H1 (cell line): ENCODE data around the gene FHL1. TPM values are rescaled to one million over a fixed set of nuclear protein-coding genes. Genes with fewer than 3 reads are reported as not detected.

Experiments
- CTCF ChIA-PET: fragments of 300-600 bp; sonication (Branson Sonifier 250); formaldehyde crosslinking; loops from one replicate; lab custom pipeline; 2021; ENCODE audit not compliant: partially characterized antibody; lab: Charles Lee
- POLR2A ChIA-PET: fragments of 300-600 bp; sonication (Branson Sonifier 250); formaldehyde crosslinking; loops from one replicate; lab custom pipeline; 2021; ENCODE audit warnings: inconsistent platforms; ENCODE audit not compliant: partially characterized antibody; lab: Charles Lee
- DNase-seq, 2 experiments: peaks; one replicate each; pipeline versions ENCODE4 v3.0.0 to v3.0.0-alpha.2; 2010 to 2022; ENCODE audit warnings: low spot score in 2 of 2, low read depth in 1 of 2, mixed read lengths in 1 of 2
- FAIRE-seq: peaks from 2 replicates; lab custom pipeline; 2011; peaks lifted over from hg19 to GRCh38; lab: Jason Lieb, UNC
- H2AFZ ChIP-seq: 2 replicates; pipeline ENCODE4 v1.8.1; 2012; ENCODE audit warnings: low read length, inconsistent platforms
- H2AK5ac ChIP-seq: 2 replicates; pipeline ENCODE4 v1.6.1; 2013; ENCODE audit warnings: low read depth, low read length
- H2BK120ac ChIP-seq: replicated peaks from 2 replicates; pipeline ENCODE3; 2013; ENCODE audit warnings: low read depth, low read length, inconsistent platforms
- H2BK12ac ChIP-seq: 2 replicates; pipeline ENCODE4 v1.6.1; 2013; ENCODE audit warnings: low read depth, low read length
- H2BK15ac ChIP-seq: 2 replicates; pipeline ENCODE4 v1.6.1; 2013; ENCODE audit warnings: low read length
- H2BK20ac ChIP-seq: 2 replicates; pipeline ENCODE4 v1.6.1; 2013; ENCODE audit warnings: low read length
- H2BK5ac ChIP-seq: 2 replicates; pipeline ENCODE4 v1.6.1; 2013; ENCODE audit warnings: low read depth, low read length
- H3K14ac ChIP-seq: 2 replicates; pipeline ENCODE4 v1.6.1; 2013; ENCODE audit warnings: inconsistent platforms; ENCODE audit not compliant: insufficient read length
- H3K18ac ChIP-seq: 2 replicates; pipeline ENCODE4 v1.6.1; 2013; ENCODE audit warnings: low read length; ENCODE audit errors: extremely low read depth
- H3K23ac ChIP-seq: 2 replicates; pipeline ENCODE4 v1.6.1; 2013; ENCODE audit warnings: inconsistent platforms; ENCODE audit not compliant: insufficient read length
- H3K23me2 ChIP-seq: 2 replicates; pipeline ENCODE4 v1.6.1; 2013; ENCODE audit warnings: low read depth, low read length
- H3K27ac ChIP-seq: 2 replicates; pipeline ENCODE4 v1.6.1; 2011; ENCODE audit warnings: low read depth, low read length, inconsistent platforms
- H3K27me3 ChIP-seq, 4 experiments: replicated peaks in 1 of 4; 1 replicate in 1 of 4; 2 replicates in 3 of 4; pipeline versions ENCODE4 v1.6.1 to v1.8.1; 2011 to 2013; ENCODE audit warnings: low read length in 3 of 4, mild to moderate bottlenecking in 3 of 4, inconsistent platforms in 2 of 4, mixed read lengths in 2 of 4, moderate library complexity in 1 of 4; ENCODE audit not compliant: control insufficient read depth in 3 of 4, insufficient read depth in 3 of 4; ENCODE audit errors: extremely low read depth in 1 of 4
- H3K36me3 ChIP-seq, 4 experiments: 2 replicates each; pipeline versions ENCODE4 v1.6.1 to v1.8.1; 2011 to 2013; ENCODE audit warnings: mild to moderate bottlenecking in 4 of 4, low read length in 3 of 4, moderate library complexity in 2 of 4, control low read depth in 1 of 4, inconsistent platforms in 1 of 4; ENCODE audit not compliant: insufficient read depth in 4 of 4, control insufficient read depth in 2 of 4
- H3K4ac ChIP-seq: replicated peaks from 2 replicates; pipeline ENCODE3; 2013; ENCODE audit warnings: low read length, low read depth, mixed read lengths, inconsistent platforms; ENCODE audit not compliant: insufficient read length
- H3K4me1 ChIP-seq, 4 experiments: replicated peaks in 1 of 4; 1 replicate in 1 of 4; 2 replicates in 3 of 4; pipeline versions ENCODE4 v1.6.1 to v1.8.1; 2011 to 2013; ENCODE audit warnings: low read length in 3 of 4, inconsistent platforms in 2 of 4, mixed read lengths in 1 of 4; ENCODE audit not compliant: insufficient read depth in 4 of 4, control insufficient read depth in 3 of 4
- H3K4me2 ChIP-seq, 2 experiments: 2 replicates each; pipeline versions ENCODE4 v1.6.1 to v1.8.1; 2011 to 2013; ENCODE audit warnings: low read depth in 2 of 2, low read length in 2 of 2, control low read depth in 1 of 2, inconsistent platforms in 1 of 2, mild to moderate bottlenecking in 1 of 2; ENCODE audit not compliant: insufficient read depth in 1 of 2
- H3K4me3 ChIP-seq, 4 experiments: fragments of 200-600, 300-600 bp in 1 of 4; sonication (generic), shearing (Covaris generic), sonication (Bioruptor Twin) in 1 of 4; 2 replicates each; pipeline versions ENCODE4 v1.5.1 to v1.8.1; 2011 to 2016; ENCODE audit warnings: low read length in 4 of 4, low read depth in 3 of 4, control low read depth in 2 of 4, inconsistent platforms in 2 of 4, mild to moderate bottlenecking in 2 of 4, mixed read lengths in 1 of 4, moderate library complexity in 1 of 4; ENCODE audit not compliant: insufficient read depth in 2 of 4; ENCODE audit errors: extremely low read depth in 1 of 4
- H3K56ac ChIP-seq: replicated peaks from 2 replicates; pipeline ENCODE3; 2013; ENCODE audit warnings: low read depth, mild to moderate bottlenecking, mixed read lengths, low read length, inconsistent platforms; ENCODE audit not compliant: insufficient read length
- H3K79me1 ChIP-seq: 2 replicates; pipeline ENCODE4 v1.6.1; 2013; ENCODE audit warnings: low read depth, low read length, control low read depth
- H3K79me2 ChIP-seq, 2 experiments: 2 replicates each; pipeline versions ENCODE4 v1.6.1 to v1.8.1; 2012 to 2013; ENCODE audit warnings: low read length in 2 of 2, mild to moderate bottlenecking in 2 of 2, inconsistent platforms in 1 of 2; ENCODE audit not compliant: insufficient read depth in 2 of 2, control insufficient read depth in 1 of 2
- H3K9ac ChIP-seq, 4 experiments: replicated peaks in 1 of 4; 1 replicate in 1 of 4; 2 replicates in 3 of 4; pipeline versions ENCODE4 v1.6.1 to v1.8.1; 2011 to 2013; ENCODE audit warnings: low read depth in 3 of 4, low read length in 3 of 4, control low read depth in 2 of 4, mild to moderate bottlenecking in 2 of 4, moderate library complexity in 2 of 4, inconsistent platforms in 1 of 4; ENCODE audit errors: extremely low read depth in 1 of 4
- H3K9me3 ChIP-seq, 2 experiments: 2 replicates each; pipeline versions ENCODE4 v1.6.1 to v1.8.1; 2012 to 2013; ENCODE audit warnings: mild to moderate bottlenecking in 2 of 2, moderate library complexity in 2 of 2, control low read depth in 1 of 2, inconsistent platforms in 1 of 2, low read depth in 1 of 2, low read length in 1 of 2, mixed read lengths in 1 of 2; ENCODE audit not compliant: insufficient read depth in 2 of 2
- H4K20me1 ChIP-seq, 2 experiments: replicated peaks in 1 of 2; 2 replicates each; pipeline versions ENCODE3 to v1.8.1; 2011 to 2013; ENCODE audit warnings: inconsistent platforms in 2 of 2, low read length in 2 of 2, mild to moderate bottlenecking in 1 of 2; ENCODE audit not compliant: insufficient read depth in 2 of 2, control insufficient read depth in 1 of 2
- H4K5ac ChIP-seq: 2 replicates; pipeline ENCODE4 v1.6.1; 2013; ENCODE audit warnings: low read length, low read depth, mixed read lengths, inconsistent platforms; ENCODE audit not compliant: insufficient read length
- H4K8ac ChIP-seq: 2 replicates; pipeline ENCODE4 v1.8.0; 2013; ENCODE audit warnings: mild to moderate bottlenecking, moderate library complexity, low read length, inconsistent platforms; ENCODE audit not compliant: insufficient read depth; ENCODE audit errors: extremely low read depth
- H4K91ac ChIP-seq: replicated peaks from 2 replicates; pipeline ENCODE3; 2013; ENCODE audit warnings: low read length, mixed read lengths, inconsistent platforms; ENCODE audit not compliant: insufficient read length
- CEBPB ChIP-seq: IDR thresholded peaks from 2 replicates; pipeline ENCODE4 v1.6.1; 2012; ENCODE audit warnings: low read depth, low read length
- E2F6 ChIP-seq: IDR thresholded peaks from 2 replicates; pipeline ENCODE4 v1.6.1; 2012; ENCODE audit warnings: inconsistent platforms
- JUND ChIP-seq: IDR thresholded peaks from 2 replicates; pipeline ENCODE4 v1.6.1; 2011; ENCODE audit warnings: mild to moderate bottlenecking, improper control_type of control experiment, low read length
- SAP30 ChIP-seq: fragments of 300-600 bp; sonication (generic); IDR thresholded peaks from 2 replicates; pipeline ENCODE4 v1.7.1; 2012; ENCODE audit warnings: low read length, moderate library complexity, mild to moderate bottlenecking, inconsistent platforms; ENCODE audit not compliant: insufficient read depth, insufficient replicate concordance
- TEAD4 ChIP-seq: IDR thresholded peaks from 2 replicates; pipeline ENCODE4 v1.6.1; 2012; ENCODE audit warnings: low read depth, low read length, inconsistent platforms, mixed read lengths
- WGBS, 2 experiments: shearing (Covaris generic) in 1 of 2; methylation state at CpG; one replicate each; pipeline versions ENCODE4 v1.1.6 to v1.1.7; 2013 to 2015; ENCODE audit warnings: low lambda C conversion rate in 2 of 2, mixed read lengths in 2 of 2, inconsistent platforms in 1 of 2, low coverage in 1 of 2, missing lambda C conversion rate in 1 of 2; ENCODE audit not compliant: insufficient replicate concordance in 2 of 2, insufficient coverage in 1 of 2, insufficient read length in 1 of 2; ENCODE audit errors: extremely low coverage in 1 of 2, missing lambda C conversion rate in 1 of 2; 5-methylcytosine and 5-hydroxymethylcytosine counted together
- polyA plus RNA-seq, 7 experiments: library from polyadenylated mRNA; depleted of rRNA in 3 of 7; stranded (reverse) in 5 of 7; unstranded in 2 of 7; fragments of >200 nt in 5 of 7; fragments of 200-250 nt in 2 of 7; gene quantifications; 1 replicate in 5 of 7; 2 replicates in 1 of 7; 4 replicates in 1 of 7; pipeline versions ENCODE4 v1.2.1 to v1.2.3, GENCODE V29; 2011 to 2013; ENCODE audit warnings: missing spikeins in 2 of 7, mixed read lengths in 2 of 7
- total RNA-seq: library from RNA; stranded (reverse); fragmentation: NEBNext Ultra II Directional; extraction: Animal tissue kit (Norgen Biotek cat#: 25700); gene quantifications from 2 replicates; pipeline ENCODE4 v1.2.1, GENCODE V29; 2021

The FHL1 gene
- total and polyA plus RNA-seq, 2 of the 8 experiments (the other 6 are each of a cell fraction or from before 2014, with no cell fraction given): 45.0 to 56.5 TPM

DNA sequence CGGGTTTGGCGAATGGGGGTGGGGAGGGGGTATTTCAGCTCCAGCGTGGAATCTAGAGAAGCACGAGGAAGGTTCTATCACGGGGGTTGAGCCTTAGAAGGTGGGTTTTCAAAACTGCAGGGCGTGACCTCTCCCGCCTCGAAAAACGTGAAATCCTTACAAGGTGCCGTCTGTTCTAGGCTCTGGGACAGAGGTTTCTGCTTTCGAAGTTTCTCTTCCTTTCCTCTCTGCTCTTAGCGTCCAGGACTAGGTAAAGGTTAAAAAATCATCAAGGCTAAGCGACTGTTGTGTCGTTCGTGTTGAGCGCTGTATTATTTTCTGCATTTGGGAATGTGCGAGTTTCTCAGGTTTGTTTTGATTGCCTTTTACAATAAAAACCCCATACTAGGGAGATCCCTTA lies 1.1 kb downstream of the FHL1 start:
- H3K36me3 ChIP-seq: no peaks in the 10 kb centered on the region
- no peaks in the 10 kb centered on the region for H4K20me1 ChIP-seq
- CTCF ChIA-PET: no interaction called here
- no peaks in the 10 kb centered on the region for H3K9me3 ChIP-seq
- no peak overlapping the region for H4K91ac ChIP-seq
- H3K18ac ChIP-seq: no peak overlapping the region
- no peak overlapping the region for H4K8ac ChIP-seq
- peaks cover 0 to 36% of the 10 kb centered on the region in 2 experiments; a peak in 2 of 4 replicates for H3K79me2 ChIP-seq
- FAIRE-seq (peak; percentile 13), DNase-seq (no peak)
- peaks cover 0 to 2% (median 0%) of the 10 kb centered on the region in 4 experiments; a peak in 1 of 7 replicates for H3K4me1 ChIP-seq
- no peak overlapping the region for H3K4ac ChIP-seq
- WGBS, 2 experiments: 14% methylated on average over 6 of the region's 17 CpGs; no CpG with 5 or more reads in 1 of the 2 experiments
- no peak for TF ChIP-seq SAP30
- TF ChIP-seq E2F6: no peak
- no peak for TF ChIP-seq JUND
- no peak for TF ChIP-seq TEAD4
- no peak for TF ChIP-seq CEBPB
- TF ChIP-seq, all 59 proteins: peak for 0
- POLR2A ChIA-PET: no interaction called here
- Histone ChIP-seq H2BK15ac (no peak overlapping the region), H3K27ac (no peak overlapping the region), H3K4me2 (peak overlapping the region; percentile 62 to 67), H2BK120ac (no peak overlapping the region), H2BK12ac (no peak overlapping the region), H2AK5ac (no peak overlapping the region), H2AFZ (no peak overlapping the region), H3K9ac (no peak overlapping the region; a peak in 1 of 7 replicates), H3K14ac (no peak overlapping the region), H3K4me3 (peak overlapping the region; percentile 23 to 78 (median 52); a peak in 6 of 8 replicates), H3K27me3 (peaks cover 0 to 19% (median 11%) of the 10 kb centered on the region in 4 experiments; a peak in 6 of 7 replicates), H3K56ac (no peak overlapping the region), H3K23ac (no peak overlapping the region), H3K79me1 (no peaks in the 10 kb centered on the region), H2BK5ac (no peak overlapping the region), H2BK20ac (no peak overlapping the region), H3K23me2 (no peaks in the 10 kb centered on the region; the same call in 1 of the 2 replicates), H4K5ac (no peak overlapping the region)
